ENCODE measurements around the gene SULT2B1.
"Not testable (repeated sequence)": the region's sequence is repeated elsewhere in the genome, so short reads cannot be mapped to it uniquely, and the experiment has no call there.

Gene SULT2B1

DNA sequence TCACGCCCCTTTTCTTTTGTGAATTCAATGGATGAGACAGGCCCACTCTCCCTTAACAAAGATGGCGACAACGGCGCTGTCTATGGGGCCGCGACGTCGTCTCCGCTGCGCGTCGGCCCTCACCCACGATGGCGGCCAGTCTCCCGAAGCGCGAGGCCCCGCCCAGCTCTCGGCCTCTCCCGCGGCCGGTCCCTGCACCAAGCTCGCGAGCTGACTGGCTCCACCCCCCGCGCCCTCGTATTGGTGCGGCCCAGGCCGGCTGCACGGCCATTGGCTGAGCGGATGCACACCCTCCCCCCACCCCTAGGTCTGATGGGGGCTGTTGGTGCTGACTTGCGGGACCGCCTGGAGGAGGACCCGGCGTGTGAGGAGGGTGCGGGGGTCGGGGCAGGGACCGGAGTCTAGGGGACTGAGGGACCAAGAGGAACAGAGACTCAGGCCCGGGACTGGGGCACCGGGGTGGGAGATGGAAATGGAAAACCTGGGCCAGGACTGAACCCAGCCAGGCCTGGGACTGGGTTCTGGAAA is 72.2 kb downstream of the SULT2B1 start:
- peak; percentile 98 for DNase-seq

DNA sequence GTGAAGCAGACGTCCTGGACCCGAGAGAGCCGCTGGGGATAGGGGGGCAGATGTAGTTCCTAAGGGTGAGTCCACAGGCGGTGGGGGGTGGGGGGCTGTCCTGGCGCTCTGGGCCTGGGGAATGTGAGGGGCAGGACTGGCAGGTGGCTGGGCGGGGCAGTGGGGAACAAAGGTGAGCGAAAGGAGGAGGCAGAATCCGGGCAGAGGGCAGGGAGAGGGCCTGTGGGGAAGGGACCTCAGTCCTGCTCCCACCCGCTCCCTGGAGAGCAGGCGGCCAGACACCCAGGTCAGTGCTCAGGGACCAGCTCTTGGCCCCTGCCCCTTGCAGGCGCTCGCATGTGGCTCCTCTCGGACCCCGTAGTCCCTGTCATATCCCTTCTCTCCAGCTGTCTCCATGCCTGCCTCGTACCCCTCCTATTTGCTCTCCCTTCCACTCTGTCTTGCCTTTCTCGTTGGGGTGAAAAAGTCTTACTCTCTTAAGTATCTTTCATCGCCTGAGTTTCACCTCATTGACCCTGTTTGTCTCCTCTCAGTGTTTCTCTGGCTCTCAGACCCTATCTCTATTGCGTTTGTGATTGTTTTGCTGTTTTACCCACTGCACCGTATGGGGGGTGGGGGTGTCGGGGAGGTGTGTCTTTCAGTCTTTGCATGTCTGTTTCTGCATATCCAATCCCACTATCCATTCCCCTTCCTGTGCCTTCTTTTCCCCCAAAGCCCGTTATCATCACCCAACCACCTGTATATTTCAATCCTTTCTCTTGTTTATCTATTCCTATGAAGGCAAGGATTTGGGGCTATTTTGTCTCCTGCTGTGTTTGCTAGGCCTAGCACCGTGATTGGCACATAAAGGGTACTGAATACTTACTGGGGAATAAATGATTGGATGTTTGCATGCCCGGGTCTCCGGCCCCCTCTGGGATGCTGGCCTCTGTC is 73.1 kb downstream of the SULT2B1 start:
- DNase-seq: no peak

- no peak for DNase-seq
Measured at GRCh38 chr19:48625891-48626327, 73.9 kb downstream of the SULT2B1 start.

DNA sequence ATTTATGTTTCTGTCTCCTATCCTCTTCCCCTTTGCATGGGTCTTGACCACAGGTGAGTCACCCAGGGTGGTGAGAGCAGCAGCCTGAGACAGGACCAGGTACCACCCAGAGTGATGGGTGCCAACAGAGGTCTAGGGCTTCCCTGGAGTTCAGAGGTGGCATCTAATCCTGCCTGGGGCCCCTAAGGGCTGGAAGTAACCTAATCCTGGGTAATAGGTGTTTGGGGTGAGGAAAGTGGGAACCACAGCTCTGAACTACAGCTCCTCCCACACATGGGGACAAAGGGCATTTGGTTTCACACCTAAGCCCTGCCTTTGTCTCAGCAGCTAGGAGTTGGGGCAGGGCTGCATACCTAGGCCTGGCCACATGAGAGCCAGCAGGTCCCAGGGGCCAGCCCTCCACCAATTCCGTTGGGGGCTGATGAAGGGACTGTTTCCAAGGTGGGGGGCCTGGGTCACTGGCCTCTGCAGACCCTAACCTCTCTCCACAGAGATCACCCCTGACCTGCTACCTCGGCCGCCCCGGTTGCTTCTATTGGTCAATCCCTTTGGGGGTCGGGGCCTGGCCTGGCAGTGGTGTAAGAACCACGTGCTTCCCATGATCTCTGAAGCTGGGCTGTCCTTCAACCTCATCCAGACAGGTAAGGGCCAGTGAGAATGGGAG is 75.4 kb downstream of the SULT2B1 start:
- no peak for DNase-seq

- no peak for DNase-seq
Measured at GRCh38 chr19:48627865-48628314, 75.9 kb downstream of the SULT2B1 start.

GRCh38 chr19:48628486-48629296 is 76.7 kb downstream of the SULT2B1 start:
- DNase-seq: no peak

GRCh38 chr19:48629297-48629598 is 77.3 kb downstream of the SULT2B1 start:
- no peak for DNase-seq

DNA sequence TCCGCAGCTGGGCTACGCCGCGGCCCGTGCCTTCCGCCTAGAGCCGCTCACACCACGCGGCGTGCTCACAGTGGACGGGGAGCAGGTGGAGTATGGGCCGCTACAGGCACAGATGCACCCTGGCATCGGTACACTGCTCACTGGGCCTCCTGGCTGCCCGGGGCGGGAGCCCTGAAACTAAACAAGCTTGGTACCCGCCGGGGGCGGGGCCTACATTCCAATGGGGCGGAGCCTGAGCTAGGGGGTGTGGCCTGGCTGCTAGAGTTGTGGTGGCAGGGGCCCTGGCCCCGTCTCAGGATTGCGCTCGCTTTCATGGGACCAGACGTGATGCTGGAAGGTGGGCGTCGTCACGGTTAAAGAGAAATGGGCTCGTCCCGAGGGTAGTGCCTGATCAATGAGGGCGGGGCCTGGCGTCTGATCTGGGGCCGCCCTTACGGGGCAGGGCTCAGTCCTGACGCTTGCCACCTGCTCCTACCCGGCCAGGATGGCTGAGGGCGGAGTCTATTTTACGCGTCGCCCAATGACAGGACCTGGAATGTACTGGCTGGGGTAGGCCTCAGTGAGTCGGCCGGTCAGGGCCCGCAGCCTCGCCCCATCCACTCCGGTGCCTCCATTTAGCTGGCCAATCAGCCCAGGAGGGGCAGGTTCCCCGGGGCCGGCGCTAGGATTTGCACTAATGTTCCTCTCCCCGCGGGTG is 77.8 kb downstream of the SULT2B1 start:
- DNase-seq: no peak

DNA sequence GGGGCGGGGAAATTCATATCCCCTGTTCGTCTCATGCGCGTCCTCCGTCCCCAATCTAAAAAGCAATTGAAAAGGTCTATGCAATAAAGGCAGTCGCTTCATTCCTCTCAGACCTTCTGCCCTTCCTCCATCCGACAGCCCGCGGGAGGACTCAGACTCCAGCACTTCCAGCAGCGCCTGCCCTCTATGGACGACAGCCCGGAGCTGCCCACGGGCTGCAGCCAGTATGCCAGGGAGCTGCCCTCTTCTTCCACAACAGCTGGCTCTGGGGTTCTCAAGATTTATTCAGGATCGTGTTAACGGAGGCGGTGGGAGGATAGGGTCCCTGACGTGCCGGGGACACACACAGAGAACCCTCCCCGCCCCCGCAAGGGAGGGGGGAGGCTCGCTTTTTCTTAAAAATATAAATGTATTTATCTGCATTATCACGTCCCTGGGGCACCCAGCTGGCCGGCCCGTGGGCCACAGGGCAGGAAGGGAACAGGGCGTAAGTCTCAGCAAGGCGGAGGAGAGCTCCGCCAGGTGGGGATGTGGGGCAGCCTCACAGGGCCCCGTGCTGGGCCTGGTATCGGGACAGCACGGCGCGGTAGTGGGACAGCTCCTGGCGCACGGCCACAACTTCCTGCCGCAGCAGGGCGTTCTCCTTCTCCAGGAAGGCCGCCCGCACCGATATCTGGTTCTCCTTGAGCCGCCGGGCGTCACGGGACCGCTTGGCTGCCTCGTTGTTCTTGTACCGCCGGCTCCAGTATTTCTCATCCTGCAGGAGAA is 78.5 kb downstream of the SULT2B1 start:
- DNase-seq: no peak

DNA sequence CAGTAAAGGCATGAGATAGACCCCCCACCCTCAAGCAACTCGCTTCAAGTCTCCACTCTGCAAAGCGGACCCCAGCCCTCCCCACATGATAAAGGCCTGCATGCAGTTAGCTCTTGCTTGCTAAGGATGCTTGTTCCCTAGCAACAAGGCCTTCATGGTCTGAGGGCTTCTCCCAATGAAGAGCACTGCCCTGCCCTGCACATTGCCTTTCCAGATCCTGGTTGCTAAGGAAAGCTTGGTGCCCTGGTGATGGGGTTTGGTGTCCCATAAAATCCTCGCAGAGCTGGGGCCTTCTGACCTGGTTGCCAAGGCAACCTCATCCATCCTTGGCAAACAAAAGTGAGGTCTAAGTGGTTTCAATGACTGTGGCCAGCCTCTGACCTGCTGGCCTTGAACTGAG is 79.3 kb downstream of the SULT2B1 start:
- DNase-seq: no peak

GRCh38 chr19:48632286-48632685 is 80.3 kb downstream of the SULT2B1 start:
- not testable (repeated sequence) for DNase-seq

DNA sequence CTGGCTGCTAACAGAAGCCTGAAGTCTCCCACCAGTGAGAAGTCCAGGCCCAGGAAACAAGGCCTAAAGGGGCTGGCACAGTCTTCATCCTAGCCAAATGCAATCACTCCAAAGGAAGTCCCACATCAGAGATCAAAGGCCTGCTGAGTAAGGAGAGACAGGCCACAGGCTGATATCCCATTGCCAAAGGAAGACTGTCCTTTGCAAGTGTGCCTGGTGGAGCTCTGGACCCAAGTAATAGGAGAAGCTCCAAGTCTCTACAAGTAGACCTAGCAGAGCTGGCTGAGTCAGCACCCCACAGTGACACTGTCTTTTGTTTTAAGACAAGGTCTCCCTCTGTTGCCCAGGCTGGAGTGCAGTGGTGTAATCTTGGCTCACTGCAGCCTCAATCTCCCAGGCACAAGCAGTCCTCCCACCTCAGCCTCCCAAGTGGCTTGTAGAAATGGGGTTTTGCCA is 80.7 kb downstream of the SULT2B1 start:
- no peak for DNase-seq

- no peak for DNase-seq
Measured at GRCh38 chr19:48633148-48634035, 81.4 kb downstream of the SULT2B1 start.

DNA sequence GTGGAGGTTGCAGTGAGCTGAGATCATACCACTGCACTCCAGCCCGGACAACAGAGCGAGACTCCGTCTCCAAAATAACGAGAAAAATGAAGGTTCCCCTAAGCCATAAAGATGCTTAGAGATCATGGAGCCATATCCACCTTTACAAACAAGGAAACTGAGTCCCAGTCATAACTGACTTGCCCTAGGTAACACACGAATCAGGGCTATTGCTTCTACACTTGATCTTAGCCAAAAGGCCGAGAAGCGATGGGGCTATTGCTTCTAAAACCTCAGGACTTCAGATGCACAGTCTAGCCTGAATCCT is 82.0 kb downstream of the SULT2B1 start:
- no peak for DNase-seq

DNA sequence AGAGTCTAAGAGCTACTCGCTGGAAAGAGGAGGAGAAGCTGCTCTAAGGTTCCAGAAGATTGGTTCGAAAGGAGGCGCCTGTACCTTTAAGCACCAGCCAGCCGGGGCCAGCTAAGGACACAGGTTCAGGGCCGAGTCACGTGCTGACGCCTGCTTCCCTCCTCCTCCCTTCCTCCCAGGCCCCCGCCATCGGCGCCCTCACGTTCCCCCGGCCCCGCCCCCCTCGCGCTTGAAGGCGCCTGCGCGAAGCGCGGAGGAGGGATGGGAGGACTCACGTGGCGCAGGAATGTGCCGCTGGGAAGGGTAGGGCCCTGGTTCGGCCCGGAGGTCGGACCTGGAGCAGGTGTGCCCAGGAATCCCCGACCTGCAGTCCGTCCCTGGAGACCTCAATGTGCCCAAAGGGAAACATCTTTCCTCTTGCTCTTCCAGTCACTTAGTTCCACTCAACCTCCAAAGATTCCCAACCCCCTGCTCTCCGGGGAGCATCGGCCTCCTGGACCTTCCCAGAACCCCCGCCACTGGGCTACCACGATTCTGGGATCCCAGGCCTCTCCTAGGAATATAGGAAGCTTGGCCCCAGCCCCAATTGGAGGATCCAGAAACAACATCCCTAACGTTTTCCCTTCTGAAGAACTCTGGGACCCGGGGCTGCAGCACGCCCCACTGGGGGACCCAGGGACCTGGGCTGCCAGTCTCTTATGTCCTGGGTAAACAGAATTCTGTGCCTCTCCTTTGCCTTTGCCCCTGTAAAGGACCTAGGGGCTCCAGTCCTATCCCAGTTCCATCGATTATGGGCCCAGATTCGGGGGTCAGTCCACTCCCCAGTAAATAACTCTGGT is 82.7 kb downstream of the SULT2B1 start:
- peak; percentile 91 for DNase-seq

DNA sequence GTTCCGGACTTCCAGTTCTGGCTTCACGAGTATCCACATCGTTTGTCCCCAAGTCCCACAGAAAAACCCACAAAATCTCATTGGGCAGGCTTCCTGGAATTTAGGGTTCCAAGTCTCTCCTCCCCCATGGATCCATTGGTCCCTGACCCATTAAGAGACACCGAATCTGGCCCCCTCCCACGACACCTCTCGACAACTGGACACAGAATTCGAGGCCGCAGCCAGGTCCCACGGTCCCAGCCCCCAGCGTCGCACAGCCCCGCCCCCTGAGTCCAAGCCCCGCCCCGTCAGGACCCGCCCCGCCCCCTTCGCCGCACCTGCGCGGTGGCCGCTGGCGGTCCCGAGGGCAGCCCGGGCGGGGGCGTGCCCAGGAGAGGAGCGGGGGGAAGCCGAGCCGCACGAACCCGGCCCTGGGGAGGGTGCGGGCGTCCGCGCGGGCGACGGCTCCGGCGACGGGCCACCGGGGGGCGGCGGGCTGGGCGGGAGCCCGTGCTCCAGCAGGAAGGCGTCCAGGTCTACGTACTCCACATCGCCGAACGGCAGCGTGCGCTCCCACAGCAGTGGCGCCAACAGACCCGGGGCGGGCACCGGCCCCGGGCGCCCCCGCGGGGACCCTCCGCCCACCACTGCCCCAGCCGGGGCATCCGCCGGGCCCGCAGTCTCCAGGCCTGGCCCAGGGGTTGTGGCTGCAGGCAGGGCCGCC is 83.4 kb downstream of the SULT2B1 start:
- DNase-seq: no peak

GRCh38 chr19:48635966-48636858 is 84.2 kb downstream of the SULT2B1 start:
- DNase-seq: no peak

GRCh38 chr19:48636859-48637448 is 85.0 kb downstream of the SULT2B1 start, which contains the start of gene DBP:
TSS of gene DBP (minus strand) at chr19:48637379. CDS start at chr19:48636994, 385 bp downstream.
- no peak for DNase-seq

Data from NCI-H446 treated with DMSO at 0.1 percent for 48 hours (cell line).